ENCODE data around the gene PSMC1.

DNA sequence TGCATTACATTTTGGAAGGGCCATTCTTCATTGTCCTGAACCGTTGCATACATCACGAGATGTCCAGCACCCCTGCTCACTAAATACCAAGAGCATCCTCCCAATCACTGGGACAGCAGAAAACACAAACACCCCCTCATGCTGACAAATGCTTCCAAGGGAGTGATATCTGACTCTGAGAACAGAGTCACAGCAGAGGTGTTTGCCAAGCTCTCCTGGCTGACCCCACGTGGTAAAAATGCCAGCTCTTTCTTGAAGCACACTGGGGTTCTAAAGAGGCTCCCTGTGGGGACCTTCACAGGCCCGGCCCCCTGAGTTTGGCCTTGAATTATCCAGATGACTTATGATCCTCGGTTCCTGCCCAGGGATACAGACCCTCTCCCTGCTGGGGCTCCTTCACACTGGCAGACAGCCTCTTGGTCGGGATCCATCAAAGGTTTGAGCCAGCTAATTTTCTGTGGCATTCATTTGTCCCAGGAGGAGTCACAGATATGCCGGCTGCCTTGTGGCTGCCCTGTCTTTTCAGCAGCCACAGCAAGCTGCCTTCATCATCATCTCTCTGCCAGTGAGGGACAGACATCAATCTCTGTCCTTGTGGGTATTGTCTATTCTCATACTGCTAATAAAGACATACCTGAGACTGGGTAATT is 43.1 kb upstream of the PSMC1 start:
- TF ChIP-seq, protein P1, sequence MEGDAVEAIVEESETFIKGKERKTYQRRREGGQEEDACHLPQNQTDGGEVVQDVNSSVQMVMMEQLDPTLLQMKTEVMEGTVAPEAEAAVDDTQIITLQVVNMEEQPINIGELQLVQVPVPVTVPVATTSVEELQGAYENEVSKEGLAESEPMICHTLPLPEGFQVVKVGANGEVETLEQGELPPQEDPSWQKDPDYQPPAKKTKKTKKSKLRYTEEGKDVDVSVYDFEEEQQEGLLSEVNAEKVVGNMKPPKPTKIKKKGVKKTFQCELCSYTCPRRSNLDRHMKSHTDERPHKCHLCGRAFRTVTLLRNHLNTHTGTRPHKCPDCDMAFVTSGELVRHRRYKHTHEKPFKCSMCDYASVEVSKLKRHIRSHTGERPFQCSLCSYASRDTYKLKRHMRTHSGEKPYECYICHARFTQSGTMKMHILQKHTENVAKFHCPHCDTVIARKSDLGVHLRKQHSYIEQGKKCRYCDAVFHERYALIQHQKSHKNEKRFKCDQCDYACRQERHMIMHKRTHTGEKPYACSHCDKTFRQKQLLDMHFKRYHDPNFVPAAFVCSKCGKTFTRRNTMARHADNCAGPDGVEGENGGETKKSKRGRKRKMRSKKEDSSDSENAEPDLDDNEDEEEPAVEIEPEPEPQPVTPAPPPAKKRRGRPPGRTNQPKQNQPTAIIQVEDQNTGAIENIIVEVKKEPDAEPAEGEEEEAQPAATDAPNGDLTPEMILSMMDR (IDR thresholded peaks at IDR 0.05; ENCODE audit: low read depth, low read length, missing input control) = no peak
- TF ChIP-seq, protein P2, sequence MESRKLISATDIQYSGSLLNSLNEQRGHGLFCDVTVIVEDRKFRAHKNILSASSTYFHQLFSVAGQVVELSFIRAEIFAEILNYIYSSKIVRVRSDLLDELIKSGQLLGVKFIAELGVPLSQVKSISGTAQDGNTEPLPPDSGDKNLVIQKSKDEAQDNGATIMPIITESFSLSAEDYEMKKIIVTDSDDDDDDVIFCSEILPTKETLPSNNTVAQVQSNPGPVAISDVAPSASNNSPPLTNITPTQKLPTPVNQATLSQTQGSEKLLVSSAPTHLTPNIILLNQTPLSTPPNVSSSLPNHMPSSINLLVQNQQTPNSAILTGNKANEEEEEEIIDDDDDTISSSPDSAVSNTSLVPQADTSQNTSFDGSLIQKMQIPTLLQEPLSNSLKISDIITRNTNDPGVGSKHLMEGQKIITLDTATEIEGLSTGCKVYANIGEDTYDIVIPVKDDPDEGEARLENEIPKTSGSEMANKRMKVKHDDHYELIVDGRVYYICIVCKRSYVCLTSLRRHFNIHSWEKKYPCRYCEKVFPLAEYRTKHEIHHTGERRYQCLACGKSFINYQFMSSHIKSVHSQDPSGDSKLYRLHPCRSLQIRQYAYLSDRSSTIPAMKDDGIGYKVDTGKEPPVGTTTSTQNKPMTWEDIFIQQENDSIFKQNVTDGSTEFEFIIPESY (IDR thresholded peaks at IDR 0.05) = no peak
- TF ChIP-seq YY1 (IDR thresholded peaks at IDR 0.05) (no peak), RAD21 (IDR thresholded peaks at IDR 0.05) (no peak), GABPA (IDR thresholded peaks at IDR 0.05 in 1 of 2, conservative IDR thresholded peaks at IDR 0.05 in 1 of 2) (no peak), SP1 (IDR thresholded peaks at IDR 0.05) (no peak), TAF1 (conservative IDR thresholded peaks at IDR 0.05) (no peak), JUND (IDR thresholded peaks at IDR 0.05) (no peak), HNF4A (conservative IDR thresholded peaks at IDR 0.05) (no peak)
- TF ChIP-seq, protein P3, sequence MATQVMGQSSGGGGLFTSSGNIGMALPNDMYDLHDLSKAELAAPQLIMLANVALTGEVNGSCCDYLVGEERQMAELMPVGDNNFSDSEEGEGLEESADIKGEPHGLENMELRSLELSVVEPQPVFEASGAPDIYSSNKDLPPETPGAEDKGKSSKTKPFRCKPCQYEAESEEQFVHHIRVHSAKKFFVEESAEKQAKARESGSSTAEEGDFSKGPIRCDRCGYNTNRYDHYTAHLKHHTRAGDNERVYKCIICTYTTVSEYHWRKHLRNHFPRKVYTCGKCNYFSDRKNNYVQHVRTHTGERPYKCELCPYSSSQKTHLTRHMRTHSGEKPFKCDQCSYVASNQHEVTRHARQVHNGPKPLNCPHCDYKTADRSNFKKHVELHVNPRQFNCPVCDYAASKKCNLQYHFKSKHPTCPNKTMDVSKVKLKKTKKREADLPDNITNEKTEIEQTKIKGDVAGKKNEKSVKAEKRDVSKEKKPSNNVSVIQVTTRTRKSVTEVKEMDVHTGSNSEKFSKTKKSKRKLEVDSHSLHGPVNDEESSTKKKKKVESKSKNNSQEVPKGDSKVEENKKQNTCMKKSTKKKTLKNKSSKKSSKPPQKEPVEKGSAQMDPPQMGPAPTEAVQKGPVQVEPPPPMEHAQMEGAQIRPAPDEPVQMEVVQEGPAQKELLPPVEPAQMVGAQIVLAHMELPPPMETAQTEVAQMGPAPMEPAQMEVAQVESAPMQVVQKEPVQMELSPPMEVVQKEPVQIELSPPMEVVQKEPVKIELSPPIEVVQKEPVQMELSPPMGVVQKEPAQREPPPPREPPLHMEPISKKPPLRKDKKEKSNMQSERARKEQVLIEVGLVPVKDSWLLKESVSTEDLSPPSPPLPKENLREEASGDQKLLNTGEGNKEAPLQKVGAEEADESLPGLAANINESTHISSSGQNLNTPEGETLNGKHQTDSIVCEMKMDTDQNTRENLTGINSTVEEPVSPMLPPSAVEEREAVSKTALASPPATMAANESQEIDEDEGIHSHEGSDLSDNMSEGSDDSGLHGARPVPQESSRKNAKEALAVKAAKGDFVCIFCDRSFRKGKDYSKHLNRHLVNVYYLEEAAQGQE (IDR thresholded peaks at IDR 0.05) = no peak
- TF ChIP-seq, protein P4, sequence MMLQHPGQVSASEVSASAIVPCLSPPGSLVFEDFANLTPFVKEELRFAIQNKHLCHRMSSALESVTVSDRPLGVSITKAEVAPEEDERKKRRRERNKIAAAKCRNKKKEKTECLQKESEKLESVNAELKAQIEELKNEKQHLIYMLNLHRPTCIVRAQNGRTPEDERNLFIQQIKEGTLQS (IDR thresholded peaks at IDR 0.05) = no peak
